Measurements from ENCODE around the gene DCST1.
A peak's percentile ranks its signal among the peaks of the same experiment; 100 is the strongest.

DCST1 gene

DNA sequence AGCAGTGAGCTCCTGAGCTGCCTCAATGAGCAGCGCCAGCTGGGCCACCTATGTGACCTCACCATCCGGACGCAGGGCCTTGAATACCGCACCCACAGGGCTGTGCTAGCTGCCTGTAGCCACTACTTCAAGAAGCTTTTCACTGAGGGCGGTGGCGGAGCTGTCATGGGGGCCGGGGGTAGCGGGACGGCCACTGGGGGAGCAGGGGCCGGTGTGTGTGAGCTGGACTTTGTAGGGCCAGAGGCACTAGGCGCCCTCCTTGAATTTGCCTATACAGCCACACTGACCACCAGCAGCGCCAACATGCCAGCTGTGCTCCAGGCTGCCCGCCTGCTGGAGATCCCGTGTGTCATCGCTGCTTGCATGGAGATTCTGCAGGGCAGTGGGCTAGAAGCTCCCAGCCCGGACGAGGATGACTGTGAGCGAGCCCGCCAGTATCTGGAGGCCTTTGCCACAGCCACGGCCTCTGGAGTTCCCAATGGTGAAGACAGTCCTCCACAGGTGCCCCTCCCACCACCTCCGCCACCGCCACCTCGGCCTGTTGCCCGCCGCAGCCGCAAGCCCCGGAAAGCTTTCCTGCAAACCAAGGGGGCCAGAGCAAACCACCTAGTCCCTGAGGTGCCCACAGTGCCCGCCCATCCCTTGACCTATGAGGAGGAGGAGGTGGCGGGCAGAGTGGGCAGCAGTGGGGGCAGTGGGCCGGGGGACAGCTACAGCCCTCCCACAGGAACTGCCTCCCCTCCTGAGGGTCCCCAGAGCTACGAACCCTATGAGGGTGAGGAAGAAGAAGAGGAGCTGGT is 18.7 kb upstream of the DCST1 start:
- no peak for DNase-seq (ENCODE audit: low spot score)

DNA sequence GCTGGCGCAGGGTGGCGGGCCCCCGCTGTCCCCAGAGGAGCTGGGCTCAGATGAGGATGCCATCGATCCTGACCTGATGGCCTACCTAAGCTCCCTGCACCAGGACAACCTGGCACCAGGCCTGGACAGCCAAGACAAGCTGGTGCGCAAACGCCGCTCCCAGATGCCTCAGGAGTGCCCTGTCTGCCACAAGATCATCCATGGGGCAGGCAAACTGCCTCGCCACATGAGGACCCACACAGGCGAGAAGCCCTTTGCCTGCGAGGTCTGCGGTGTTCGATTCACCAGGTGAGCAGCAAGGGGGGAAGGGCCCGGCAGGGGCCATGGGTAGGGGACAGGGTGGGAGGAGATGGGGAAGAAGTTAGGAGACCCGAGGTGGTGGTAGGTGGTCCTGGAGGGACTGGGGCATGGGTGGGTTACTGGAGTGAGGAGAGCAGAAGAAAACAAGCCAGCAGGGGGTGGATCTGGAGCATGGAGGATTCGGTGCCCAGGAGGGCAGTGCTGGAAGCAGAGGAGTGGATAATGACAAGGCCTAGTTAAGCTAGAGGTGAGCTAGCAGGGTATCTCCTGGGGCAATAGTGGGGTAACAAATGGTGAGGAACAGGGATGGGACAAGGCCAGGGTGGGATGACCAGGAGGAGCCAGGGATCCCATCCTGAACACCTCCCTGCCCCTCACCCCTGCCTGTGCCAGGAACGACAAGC is 17.9 kb upstream of the DCST1 start:
- DNase-seq (ENCODE audit: low spot score), result no peak

DNA sequence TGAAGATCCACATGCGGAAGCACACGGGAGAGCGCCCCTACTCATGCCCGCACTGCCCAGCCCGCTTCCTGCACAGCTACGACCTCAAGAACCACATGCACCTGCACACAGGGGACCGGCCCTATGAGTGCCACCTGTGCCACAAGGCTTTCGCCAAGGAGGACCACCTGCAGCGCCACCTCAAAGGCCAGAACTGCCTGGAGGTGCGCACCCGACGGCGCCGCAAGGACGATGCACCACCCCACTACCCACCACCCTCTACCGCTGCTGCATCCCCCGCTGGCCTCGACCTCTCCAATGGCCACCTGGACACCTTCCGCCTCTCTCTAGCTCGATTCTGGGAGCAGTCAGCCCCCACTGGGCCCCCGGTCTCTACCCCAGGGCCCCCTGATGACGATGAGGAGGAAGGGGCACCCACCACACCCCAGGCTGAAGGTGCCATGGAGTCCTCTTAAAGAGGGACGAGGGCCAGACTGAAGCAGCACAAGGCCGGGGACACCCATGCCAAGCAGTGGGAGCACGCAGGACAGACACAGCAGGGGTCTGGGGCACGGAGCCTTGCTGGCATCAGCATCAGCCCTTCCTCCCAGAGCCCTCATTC is 17.3 kb upstream of the DCST1 start:
- DNase-seq (ENCODE audit: low spot score), result no peak

DNA sequence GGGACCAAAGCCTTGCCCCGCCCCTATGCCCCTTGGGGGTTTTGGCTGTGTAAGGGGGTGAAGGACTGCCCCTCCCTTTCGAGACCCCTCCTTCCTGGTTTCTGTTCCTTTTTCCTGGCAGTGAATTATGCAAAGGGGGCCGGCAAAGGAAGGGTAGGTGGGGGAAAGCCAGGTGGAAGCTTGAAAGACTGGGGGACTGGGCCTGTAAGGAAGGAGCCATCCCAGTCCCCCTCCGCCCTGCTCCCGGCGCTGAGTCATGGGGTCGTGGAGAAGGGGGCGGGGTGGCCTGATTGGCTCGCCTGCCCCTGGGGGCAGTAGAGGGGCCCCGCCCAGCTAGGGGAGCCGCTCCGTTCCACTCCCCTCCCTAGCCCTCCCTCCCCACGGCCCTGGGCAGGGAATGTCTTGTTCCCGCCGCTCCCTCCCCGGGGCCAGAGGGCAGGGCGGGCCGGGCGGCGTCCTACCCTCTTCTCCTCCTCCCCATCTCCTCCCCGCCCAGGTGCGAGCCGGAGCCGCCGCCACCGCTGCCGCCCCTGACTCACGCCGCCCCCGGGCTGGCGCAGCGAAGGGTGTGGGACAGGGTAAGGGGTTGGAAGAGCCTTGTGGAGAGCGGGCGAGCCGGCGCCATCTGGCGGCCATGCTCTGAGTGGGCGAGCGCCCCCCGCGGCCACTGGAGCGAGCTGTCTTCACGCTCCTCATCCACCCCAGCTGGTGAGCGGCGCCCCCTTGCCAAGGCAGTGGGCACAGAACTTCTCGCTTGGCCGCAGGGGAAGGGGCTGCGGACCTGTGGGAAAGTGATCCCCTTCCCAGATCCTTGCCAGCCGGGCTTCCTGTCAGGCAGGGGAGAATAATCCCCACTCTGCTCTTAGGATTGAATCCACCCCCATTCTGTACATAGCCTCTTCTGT is 16.3 kb upstream of the DCST1 start:
- peak; percentile 93 for DNase-seq (ENCODE audit: low spot score)

DNA sequence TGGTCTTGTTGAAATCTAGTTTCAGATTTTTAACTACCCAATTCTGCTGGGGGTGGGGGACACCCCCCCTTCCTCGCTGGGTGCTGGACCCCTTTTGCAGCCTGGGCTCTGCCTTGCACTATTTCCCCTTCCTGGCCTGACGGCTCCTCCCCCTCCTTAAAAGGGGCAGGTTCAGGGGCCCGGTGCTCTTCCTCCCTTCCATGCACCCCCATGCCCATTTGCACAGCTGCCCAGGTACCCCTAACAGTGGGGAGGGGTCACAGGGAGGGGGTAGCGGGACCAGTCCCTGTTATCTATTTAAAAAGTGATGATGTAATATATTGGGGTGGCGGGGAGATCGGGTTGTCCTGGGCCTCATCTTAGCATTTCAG is 15.7 kb upstream of the DCST1 start:
- DNase-seq (ENCODE audit: low spot score), result no peak

DNA sequence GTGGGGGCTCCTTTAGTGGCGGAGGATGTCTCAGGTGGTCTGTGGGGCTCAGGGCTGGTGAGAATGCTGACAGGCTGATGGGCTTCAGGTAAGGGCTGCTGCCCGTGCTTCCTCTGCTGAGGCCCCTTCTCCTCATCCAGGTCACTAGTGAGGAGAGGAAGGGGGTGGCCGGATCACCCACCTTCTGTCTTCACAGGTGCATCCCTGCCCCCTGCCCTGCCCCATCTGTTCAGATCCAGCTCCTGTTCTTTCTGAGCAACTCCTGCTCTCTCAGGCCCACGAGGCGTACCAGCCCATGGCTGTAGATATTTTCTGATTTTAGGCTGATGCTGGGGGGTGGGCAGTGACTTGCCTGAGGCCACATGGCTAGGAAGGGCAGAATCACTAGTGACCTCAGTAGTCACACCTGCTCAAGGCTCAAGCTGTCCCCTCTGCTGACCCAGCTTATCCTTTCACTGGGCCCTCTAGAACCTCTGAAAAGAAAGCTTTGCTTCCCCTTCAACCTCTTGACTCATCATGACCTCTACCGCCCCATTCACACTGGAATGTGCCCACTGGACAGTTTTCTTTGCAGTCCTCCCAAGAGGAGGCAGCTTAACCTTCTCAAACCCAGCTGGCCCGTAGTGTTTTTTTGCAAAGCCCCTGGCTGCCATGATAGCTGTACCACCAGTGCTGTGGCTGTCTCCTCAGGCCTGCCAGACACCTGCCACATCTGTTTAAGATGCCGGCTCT is 14.8 kb upstream of the DCST1 start:
- no peak for DNase-seq (ENCODE audit: low spot score)

DNA sequence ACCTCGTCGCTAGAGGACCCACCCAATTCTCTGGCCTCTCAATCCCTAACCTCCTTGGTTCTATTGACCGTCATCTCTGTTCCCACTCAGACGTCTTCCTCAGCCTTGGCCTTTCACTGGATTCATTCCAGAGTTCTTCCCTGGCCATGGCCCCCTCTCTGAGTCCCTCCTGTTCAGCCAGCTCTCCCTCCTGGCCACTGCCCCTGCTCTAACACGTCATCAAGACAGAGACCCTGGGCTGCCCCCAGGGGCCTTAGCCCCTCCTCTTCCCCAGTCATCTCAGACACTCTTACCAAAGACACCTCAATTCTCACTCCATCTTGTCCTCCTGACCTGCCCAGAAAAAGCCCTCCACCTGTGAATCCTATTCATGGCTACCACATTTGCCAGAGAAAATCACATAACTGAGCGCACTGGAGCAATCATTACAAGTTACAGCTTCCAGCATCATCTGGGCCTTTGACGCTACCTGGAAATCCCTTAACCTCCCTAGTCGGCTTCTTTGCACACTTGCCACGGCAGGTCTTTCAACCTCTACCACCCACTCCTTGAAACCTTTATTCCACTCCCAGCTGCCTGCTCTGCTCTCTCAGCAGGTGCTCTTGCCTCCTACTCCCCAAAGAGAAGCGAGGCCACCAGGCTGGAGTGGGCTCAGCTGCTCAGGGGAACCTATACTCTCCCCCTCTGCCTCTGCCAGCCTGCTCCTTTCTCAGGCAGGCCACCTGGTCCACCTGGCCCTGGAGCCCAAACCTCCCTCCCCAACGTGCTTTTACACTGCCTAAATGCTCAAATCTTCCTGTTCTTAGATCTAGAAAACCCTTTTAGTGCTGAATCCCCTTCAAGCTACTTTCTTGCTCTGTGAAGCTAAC is 14.0 kb upstream of the DCST1 start:
- DNase-seq (ENCODE audit: low spot score), result no peak

DNA sequence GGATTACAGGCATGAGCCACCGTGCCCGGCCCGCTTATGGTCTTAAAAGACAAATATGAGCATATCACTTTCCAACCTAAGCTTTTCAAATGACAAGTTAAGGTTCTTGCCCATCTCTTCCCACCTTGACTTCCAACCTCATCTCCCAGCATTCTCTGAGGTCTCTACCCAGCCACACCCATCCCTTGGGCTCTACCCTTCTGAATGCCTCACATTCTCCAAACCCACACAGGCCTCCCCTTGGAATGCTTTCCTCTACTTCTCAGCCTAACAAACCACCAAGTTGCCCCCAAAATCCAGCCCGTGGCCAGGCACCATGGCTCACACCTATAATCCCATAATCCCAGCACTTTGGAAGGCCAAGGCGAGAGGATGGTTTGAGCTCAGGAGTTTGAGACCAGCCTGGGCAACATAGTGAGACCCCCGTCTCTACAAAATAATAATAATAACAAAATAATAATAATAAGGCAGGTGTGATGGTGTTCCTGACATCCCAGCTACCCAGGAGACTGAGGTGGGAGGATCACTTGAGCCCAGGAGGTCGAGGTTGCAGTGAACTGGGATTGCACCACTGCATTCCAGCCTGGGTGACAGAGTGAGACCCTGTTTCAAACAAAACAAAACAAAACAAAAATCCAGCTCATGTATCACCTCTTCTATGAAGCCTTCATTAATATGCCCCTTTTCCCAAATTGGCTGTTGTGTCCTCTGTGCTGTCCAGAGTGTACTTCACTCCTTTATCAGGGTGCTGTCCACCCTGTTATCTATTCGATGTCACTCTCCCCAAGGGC is 11.3 kb upstream of the DCST1 start:
- DNase-seq (ENCODE audit: low spot score), result peak; percentile 34

DNA sequence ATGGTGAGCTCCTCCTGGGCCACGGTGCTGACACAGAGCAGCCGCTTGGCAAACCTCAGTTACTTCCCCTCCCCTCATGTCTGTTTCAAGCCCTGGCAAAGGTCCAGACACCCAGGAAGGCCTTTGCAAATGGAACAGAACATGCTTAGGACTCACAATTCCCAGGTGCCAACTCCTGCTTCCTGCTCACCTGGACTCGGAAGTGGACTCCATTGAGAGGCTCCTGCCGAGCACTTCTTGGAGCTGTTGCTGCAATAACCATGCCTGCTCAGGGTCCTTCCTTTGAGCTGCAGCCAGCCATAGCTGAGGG is 10.7 kb upstream of the DCST1 start:
- DNase-seq (ENCODE audit: low spot score), result no peak

DNA sequence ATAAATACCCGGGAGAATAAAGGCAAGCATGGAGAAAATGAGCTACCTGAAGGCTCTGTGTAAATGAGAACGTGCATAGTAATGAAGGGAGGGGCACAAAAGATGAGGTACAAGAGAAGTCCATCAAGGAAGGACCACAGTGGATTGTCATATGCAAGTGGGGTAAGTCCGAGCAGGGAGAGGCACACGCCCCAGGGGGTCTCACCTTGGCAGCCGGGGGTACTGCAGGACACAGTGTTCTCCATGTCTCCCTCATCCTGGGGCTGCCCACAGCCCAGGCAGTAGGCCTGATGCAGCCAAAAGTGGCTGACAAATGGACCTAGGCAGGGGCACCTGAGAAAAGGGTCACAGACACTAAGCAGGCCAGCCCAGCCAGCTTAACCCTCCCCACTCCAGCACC is 10.0 kb upstream of the DCST1 start:
- no peak for DNase-seq (ENCODE audit: low spot score)

DNA sequence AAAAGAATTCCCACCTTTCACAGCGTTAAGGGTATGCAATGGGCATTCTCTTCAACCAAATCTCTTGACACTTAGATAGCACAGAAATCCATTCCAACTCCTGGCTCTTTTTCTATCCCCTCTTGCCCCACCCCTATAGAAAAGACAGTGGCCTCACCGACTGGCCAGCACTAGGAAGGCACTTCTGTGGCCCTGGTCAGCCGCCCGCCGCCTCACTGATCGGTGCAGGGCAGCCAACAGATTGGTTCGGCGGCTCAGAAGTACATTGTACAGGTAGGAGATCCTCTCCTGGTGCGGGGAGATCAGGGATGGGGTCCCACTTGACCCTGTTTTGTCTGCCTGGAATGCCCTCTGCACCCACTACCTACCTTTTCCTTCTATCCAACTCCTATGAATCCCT is 9.3 kb upstream of the DCST1 start:
- DNase-seq (ENCODE audit: low spot score), result no peak

DNA sequence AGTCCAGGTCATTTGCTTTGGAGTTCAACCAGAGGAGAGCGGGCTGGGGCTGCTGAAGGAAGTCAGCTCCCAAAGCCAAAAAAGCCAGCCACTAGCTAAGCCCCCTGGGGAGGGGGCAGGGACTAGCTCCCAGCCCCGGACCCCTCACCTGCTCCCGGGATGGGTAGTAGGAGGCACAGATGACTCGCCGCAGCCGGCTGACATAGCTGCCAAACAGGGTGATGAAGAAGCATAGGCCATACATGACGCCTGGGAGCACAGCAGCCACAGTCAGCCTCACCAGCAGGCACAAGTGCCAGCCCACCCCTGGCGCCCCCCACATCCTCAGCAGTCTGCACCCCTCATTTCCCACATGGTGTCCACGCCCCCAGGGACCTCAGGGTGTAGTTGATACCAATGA is 7.5 kb upstream of the DCST1 start:
- DNase-seq (ENCODE audit: low spot score), result no peak

DNA sequence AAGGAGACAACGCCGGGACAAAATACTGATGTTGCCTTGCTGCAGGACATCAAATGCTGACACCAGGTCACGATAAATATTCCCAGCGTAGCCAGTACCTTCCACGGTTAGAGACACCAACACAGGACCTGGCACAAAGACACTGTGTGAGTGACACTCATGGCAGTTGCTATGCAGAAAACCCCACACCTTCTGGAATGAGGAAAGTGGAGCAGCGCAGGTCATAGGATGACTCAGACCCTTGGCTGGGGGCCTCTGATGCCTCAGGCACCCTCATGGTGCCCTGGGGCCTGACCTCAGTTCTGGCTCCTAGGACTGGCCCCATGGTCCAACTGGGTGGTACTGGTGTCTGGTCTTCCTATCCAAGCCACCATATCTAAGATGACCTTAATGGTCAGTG is 7.0 kb upstream of the DCST1 start:
- DNase-seq (ENCODE audit: low spot score), result no peak

DNA sequence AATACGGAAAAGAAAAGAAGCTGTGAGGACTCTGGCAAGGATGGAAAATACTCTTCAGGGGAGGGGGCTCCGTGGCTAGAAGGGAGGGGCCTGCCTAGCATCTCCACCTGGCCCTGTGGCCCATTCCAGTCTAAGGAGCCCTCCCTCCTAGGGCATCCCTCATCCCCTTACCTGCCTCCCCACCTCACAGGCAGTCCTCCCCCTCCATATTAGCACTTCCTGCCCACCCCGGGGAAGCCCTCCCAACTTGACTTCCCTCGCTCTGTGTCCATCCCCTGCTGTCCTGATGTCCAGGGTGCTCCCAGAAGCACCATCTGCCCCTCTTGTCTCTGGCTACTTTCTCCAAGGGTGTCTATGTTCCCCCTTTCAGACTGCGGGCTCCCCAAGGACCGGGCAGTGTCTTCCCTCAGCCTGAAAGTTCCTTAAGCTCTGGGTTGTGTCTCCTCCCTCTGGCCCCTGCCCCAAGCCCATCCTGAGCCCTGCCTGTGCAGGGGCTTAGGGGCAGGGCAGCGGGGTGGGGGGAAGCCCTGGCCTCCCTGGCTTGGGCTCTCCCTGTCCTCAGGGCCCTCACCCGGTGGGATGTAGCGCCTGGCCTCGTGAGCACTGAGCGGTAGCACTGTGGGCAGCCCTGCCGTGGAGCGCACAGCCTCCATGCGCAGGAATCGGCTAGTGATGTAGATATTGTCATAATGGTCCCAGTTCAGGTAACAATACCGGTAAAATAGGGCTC is 3.9 kb upstream of the DCST1 start:
- DNase-seq (ENCODE audit: low spot score), result no peak

DNA sequence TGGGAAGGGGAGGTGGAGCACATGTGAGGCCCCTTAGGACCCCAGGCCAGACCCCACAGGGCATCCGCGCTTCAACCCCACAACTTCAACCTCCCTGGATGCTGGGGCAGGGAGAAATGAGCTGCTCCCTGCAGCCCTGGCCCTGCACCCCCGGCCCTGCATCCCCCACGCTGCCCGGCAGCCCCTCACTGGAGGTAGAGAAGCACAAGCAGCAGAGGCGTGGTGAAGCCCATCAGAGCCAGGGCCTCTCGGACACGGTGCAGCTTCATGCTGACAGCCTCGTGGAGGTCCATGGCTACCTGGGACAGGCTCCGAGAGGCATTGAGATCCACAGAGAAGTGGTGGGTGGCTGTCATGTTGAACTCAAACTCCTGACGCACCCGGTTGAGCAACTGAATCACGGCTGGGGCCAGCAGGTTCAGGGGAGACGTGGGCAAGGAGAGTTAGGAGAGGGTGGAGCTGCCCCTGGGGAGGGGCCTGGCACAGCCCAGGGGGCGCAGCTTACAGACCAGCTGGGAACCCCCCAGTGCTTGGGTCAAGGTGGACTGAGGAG is 3.3 kb upstream of the DCST1 start:
- DNase-seq (ENCODE audit: low spot score), result no peak

DNA sequence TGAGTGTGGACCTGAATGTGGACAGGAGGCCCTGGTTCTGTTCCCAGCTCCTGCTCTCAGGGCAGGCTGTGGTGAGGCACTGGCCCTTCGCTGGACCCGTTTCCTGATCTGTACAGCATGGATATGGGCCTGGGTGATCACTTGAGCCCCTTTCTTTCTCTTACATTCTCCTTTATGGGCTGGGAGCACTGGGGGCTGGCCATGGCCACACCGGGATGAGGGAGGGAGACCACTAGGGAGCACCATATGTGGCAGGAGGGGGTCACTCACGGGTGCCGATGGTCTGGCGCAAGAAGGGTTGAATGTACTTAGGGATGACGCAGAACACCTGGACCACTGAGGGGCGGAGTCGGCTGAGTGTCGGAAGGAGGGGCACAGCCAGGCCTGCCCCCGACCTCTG is 2.7 kb upstream of the DCST1 start:
- DNase-seq (ENCODE audit: low spot score), result no peak

DNA sequence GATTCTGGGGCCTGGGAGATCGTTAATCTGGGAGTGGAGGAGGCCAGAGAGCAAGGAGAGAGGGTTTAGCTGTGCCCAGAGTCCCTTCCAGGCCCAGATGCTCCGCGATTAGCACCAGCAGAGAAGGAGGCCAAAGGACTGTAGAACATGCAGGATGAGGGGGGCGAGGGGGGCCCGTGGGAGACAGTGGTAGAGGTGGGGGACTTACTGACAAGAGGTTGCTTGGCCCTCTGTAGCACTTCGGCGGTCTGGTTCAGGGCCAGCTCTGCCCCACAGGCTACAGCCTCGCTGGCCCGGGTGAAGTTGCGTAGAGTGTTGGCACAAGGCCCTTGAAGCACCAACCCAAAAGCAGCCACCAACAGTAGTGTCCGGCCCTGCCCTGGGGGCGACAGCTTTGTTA is 738 bp upstream of the DCST1 start:
- no peak for DNase-seq (ENCODE audit: low spot score)

DNA sequence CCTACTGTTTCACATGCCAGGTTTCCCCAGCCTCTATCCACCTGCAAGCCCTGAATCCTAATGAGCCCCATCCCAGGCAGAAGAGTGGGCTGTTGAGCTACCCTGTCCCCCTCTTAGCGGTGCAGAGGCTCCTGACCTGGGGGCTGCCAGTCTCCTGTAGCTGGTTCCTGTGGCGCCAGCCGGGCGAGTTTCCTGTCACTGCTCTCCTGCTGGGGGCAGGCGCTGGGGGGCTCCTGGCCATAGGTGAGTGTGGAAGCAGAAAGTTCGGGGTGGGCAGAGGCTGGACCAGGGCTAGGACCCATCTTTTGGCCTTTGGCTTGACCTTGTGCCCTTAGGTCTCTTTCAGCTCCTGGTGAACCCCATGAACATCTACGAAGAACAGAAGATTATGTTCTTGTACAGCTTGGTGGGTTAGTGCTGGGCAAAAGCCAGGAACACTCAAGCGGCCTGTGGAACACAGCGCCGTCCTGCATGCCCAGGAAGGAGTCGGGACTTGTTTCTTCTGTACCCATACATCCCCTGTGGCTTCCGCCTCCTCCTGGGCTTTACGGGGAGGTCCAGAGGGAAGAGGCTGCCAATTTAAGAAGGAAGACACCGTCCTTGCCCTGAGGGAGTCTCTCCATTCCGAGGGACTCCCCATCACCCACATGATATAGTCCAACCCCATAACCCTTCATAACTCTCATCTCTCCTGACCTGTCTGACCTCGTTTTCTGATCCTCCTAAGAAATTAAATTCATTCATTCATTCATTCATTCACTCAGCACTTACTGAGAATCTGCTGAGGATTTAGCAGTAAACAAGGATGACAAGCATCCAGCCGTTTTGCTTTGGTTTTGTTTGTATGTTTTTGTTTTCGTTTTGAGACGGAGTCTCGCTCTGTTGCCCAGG is 939 bp downstream of the DCST1 start:
- DNase-seq (ENCODE audit: low spot score), result no peak
